SK-N-SH (cell line): Measurements from ENCODE around the gene GSDMA. TPM values are rescaled to one million over a fixed set of nuclear protein-coding genes. Genes with fewer than 3 reads are reported as not detected.

ENCODE experiments used
- CTCF ChIA-PET: fragments of 300-600, 350-600 bp; formaldehyde crosslinking; extraction: SDS; loops from one replicate; lab custom pipeline; 2021; lab: Yijun Ruan, JAX
- POLR2A ChIA-PET: fragments of 350-600 bp; sonication (Branson Sonifier 250); formaldehyde crosslinking; extraction: SDS; loops from one replicate; lab custom pipeline; 2020; ENCODE audit warnings: antibody characterized with exemption, inconsistent platforms; lab: Yijun Ruan, JAX
- DNase-seq: peaks from one replicate; pipeline ENCODE4 v3.0.0; 2012
- H2AFZ ChIP-seq: fragments of 200-600 bp; sonication (generic); 2 replicates; pipeline ENCODE4 v1.8.1; 2016; ENCODE audit warnings: antibody characterized with exemption, mild to moderate bottlenecking, low read depth
- H3F3A ChIP-seq: fragments of 200-600 bp; sonication (generic); replicated peaks from 2 replicates; pipeline ENCODE3; 2016; ENCODE audit warnings: antibody characterized with exemption, mild to moderate bottlenecking; ENCODE audit not compliant: insufficient read depth
- H3K27ac ChIP-seq, 2 experiments: fragments of 200-500 bp in 1 of 2; fragments of 200-600 bp in 1 of 2; sonication (Bioruptor generic) in 1 of 2; sonication (generic), shearing (Covaris generic) in 1 of 2; 2 replicates each; pipeline versions ENCODE4 v1.5.1 to v1.6.1; 2014 to 2016; ENCODE audit warnings: low read depth in 2 of 2, inconsistent platforms in 1 of 2, low read length in 1 of 2, mild to moderate bottlenecking in 1 of 2, mixed read lengths in 1 of 2
- H3K27me3 ChIP-seq: fragments of 200-600 bp; sonication (generic), shearing (Covaris generic); 2 replicates; pipeline ENCODE4 v1.6.1; 2016; ENCODE audit warnings: mixed run types; ENCODE audit not compliant: insufficient read depth
- H3K36me3 ChIP-seq, 2 experiments: fragments of 200-500 bp in 1 of 2; fragments of 200-600 bp in 1 of 2; sonication (Bioruptor generic) in 1 of 2; sonication (generic) in 1 of 2; replicated peaks in 1 of 2; 2 replicates each; pipeline versions ENCODE3 to v1.5.1; 2014 to 2016; ENCODE audit warnings: low read length in 1 of 2, mild to moderate bottlenecking in 1 of 2; ENCODE audit not compliant: insufficient read depth in 2 of 2, control insufficient read depth in 1 of 2
- H3K4me1 ChIP-seq, 2 experiments: fragments of 200-500 bp in 1 of 2; fragments of 200-600 bp in 1 of 2; sonication (Bioruptor generic) in 1 of 2; sonication (generic), shearing (Covaris generic) in 1 of 2; 2 replicates each; pipeline versions ENCODE4 v1.5.1 to v1.6.1; 2014 to 2016; ENCODE audit warnings: low read depth in 1 of 2, low read length in 1 of 2, mixed run types in 1 of 2; ENCODE audit not compliant: insufficient read depth in 2 of 2, control insufficient read depth in 1 of 2
- H3K4me2 ChIP-seq: fragments of 200-600 bp; sonication (generic), shearing (Covaris generic); 2 replicates; pipeline ENCODE4 v1.6.1; 2017; ENCODE audit warnings: mixed run types
- H3K4me3 ChIP-seq, 2 experiments: fragments of 200-500 bp in 1 of 2; fragments of 200-600 bp in 1 of 2; sonication (Bioruptor generic) in 1 of 2; sonication (generic), shearing (Covaris generic) in 1 of 2; 2 replicates each; pipeline versions ENCODE4 v1.5.1 to v1.8.1; 2014 to 2016; ENCODE audit warnings: low read depth in 2 of 2, inconsistent platforms in 1 of 2, low read length in 1 of 2, mild to moderate bottlenecking in 1 of 2, mixed read lengths in 1 of 2, moderate library complexity in 1 of 2
- H3K79me2 ChIP-seq: fragments of 200-600 bp; sonication (generic); 2 replicates; pipeline ENCODE4 v1.8.1; 2017; ENCODE audit warnings: mild to moderate bottlenecking; ENCODE audit not compliant: insufficient read depth
- H3K9ac ChIP-seq: fragments of 200-600 bp; sonication (generic); 2 replicates; pipeline ENCODE4 v1.6.1; 2017; ENCODE audit warnings: mixed run types
- H3K9me2 ChIP-seq: fragments of 200-600 bp; sonication (generic); 2 replicates; pipeline ENCODE4 v1.6.1; 2017; ENCODE audit warnings: mixed run types
- H3K9me3 ChIP-seq: fragments of 200-600 bp; sonication (generic); 2 replicates; pipeline ENCODE4 v1.6.1; 2017; ENCODE audit warnings: mixed run types, mild to moderate bottlenecking, moderate library complexity
- H4K20me1 ChIP-seq: fragments of 200-600 bp; sonication (generic); 2 replicates; pipeline ENCODE4 v1.6.1; 2017; ENCODE audit warnings: mild to moderate bottlenecking, mixed run types; ENCODE audit not compliant: insufficient read depth
- CTCF ChIP-seq: fragments of 200-600 bp; sonication (generic); IDR thresholded peaks from 2 replicates; pipeline ENCODE4 v1.6.1; 2017; ENCODE audit warnings: antibody characterized with exemption, mild to moderate bottlenecking, moderate library complexity
- ELF1 ChIP-seq: IDR thresholded peaks from 2 replicates; pipeline ENCODE4 v1.4.0; 2012
- EP300 ChIP-seq, 2 experiments: IDR thresholded peaks; 2 replicates each; pipeline versions ENCODE4 v1.4.0 to v1.6.1; 2012; ENCODE audit warnings: borderline replicate concordance in 1 of 2, low read depth in 1 of 2, low read length in 1 of 2
- FOXJ3 ChIP-seq: sonication (generic); formaldehyde crosslinking; IDR thresholded peaks from 2 replicates; pipeline ENCODE4 v1.5.1; 2020; ENCODE audit warnings: mild to moderate bottlenecking, missing genetic modification reagents
- FOXM1 ChIP-seq: IDR thresholded peaks from 2 replicates; pipeline ENCODE4 v1.4.0; 2012; ENCODE audit warnings: low read depth, mild to moderate bottlenecking
- GABPA ChIP-seq: IDR thresholded peaks from 2 replicates; pipeline ENCODE4 v1.4.0; 2012; ENCODE audit warnings: low read depth, mild to moderate bottlenecking
- MAX ChIP-seq: IDR thresholded peaks from 2 replicates; pipeline ENCODE4 v1.4.0; 2012; ENCODE audit warnings: low read depth
- MXI1 ChIP-seq: IDR thresholded peaks from 2 replicates; pipeline ENCODE4 v1.6.1; 2012; ENCODE audit warnings: mild to moderate bottlenecking, low read depth, low read length, improper control_type of control experiment
- NFIC ChIP-seq: IDR thresholded peaks from 2 replicates; pipeline ENCODE4 v1.4.0; 2012; ENCODE audit warnings: borderline replicate concordance
- POLR2AphosphoS5 ChIP-seq: IDR thresholded peaks from 2 replicates; pipeline ENCODE4 v1.6.1; 2012; ENCODE audit warnings: low read depth, low read length
- REST ChIP-seq: IDR thresholded peaks from 2 replicates; pipeline ENCODE4 v1.6.1; 2012; ENCODE audit warnings: mild to moderate bottlenecking, low read depth, low read length, moderate library complexity
- RFX5 ChIP-seq: IDR thresholded peaks from 2 replicates; pipeline ENCODE4 v1.6.1; 2012; ENCODE audit warnings: mild to moderate bottlenecking, improper control_type of control experiment, low read length
- SMC3 ChIP-seq: IDR thresholded peaks from 2 replicates; pipeline ENCODE4 v1.6.1; 2012; ENCODE audit warnings: low read depth, low read length, improper control_type of control experiment
- USF2 ChIP-seq: fragments of 150-350 bp; IDR thresholded peaks from 2 replicates; pipeline ENCODE4 v1.6.1; 2017; ENCODE audit warnings: antibody characterized with exemption, low read length, low read depth, borderline replicate concordance
- YY1 ChIP-seq: IDR thresholded peaks from 2 replicates; pipeline ENCODE4 v1.4.0; 2012; ENCODE audit warnings: low read depth, mild to moderate bottlenecking
- ZBTB33 ChIP-seq: IDR thresholded peaks from 2 replicates; pipeline ENCODE4 v1.4.0; 2012; ENCODE audit warnings: low read depth, borderline replicate concordance
- WGBS: methylation state at CpG from one replicate; pipeline ENCODE4 v1.1.6; 2017; ENCODE audit warnings: low lambda C conversion rate; 5-methylcytosine and 5-hydroxymethylcytosine counted together
- polyA plus RNA-seq, 3 experiments: library from polyadenylated mRNA; depleted of rRNA; stranded (reverse); fragments of >200 nt; gene quantifications; 2 replicates each; pipeline ENCODE4 v1.2.3, GENCODE V29; 2012
- TF ChIP-seq, protein P1 (sequence below): IDR thresholded peaks from 2 replicates; pipeline ENCODE4; 2012

Gene GSDMA
- polyA plus RNA-seq, 1 of the 3 experiments (the other 2 are of a cell fraction), result not detected

DNA sequence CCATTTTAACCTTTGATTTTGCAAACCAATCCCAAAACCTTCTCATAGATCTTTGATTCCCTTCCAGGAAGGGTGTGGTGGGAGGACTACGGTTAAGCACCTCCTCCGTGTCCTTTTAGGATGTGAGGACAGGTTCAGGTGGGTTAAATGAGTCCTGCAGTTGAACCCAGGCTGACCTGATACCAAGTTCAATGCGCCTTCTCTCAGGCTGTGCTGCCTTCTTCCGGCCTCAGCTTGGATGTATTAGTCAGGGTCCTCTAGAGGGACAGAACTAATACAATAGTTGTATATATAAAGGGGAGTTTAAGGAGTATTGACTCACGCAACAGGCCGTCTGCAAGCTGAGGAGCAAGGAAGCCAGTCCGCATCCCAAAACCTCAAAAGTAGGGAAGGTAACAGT lies 41.9 kb downstream of the GSDMA start:
- Histone ChIP-seq H3K36me3 (no peaks in the 10 kb centered on the region), H3K9ac (no peak overlapping the region), H3K4me3 (no peak overlapping the region), H3K9me2 (no peaks in the 10 kb centered on the region)
- WGBS, result 85% methylated on average over 7 of the region's 7 CpGs
- no peak for TF ChIP-seq GABPA
- TF ChIP-seq FOXJ3, result no peak
- no peak for TF ChIP-seq REST
- TF ChIP-seq MXI1, result no peak
- TF ChIP-seq ELF1, result no peak
- no peak for TF ChIP-seq NFIC
- TF ChIP-seq USF2, result no peak
- TF ChIP-seq, protein P1, sequence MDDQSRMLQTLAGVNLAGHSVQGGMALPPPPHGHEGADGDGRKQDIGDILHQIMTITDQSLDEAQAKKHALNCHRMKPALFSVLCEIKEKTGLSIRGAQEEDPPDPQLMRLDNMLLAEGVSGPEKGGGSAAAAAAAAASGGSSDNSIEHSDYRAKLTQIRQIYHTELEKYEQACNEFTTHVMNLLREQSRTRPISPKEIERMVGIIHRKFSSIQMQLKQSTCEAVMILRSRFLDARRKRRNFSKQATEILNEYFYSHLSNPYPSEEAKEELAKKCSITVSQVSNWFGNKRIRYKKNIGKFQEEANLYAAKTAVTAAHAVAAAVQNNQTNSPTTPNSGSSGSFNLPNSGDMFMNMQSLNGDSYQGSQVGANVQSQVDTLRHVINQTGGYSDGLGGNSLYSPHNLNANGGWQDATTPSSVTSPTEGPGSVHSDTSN, result no peak
- TF ChIP-seq SMC3, result no peak
- TF ChIP-seq, all 33 proteins: peak for 0
- ChIA-PET CTCF (interaction anchor here (0.6 to 1.7 kb wide), 3 partner anchors 9 to 1553 kb away, joined by 3 to 6 read pairs (median 4); no protein-coding TSS in a partner anchor), POLR2A (no interaction called here)
- Histone ChIP-seq H4K20me1 (no peaks in the 10 kb centered on the region), H2AFZ (no peak overlapping the region), H3K27me3 (no peaks in the 10 kb centered on the region), H3K4me2 (no peak overlapping the region), H3K9me3 (no peaks in the 10 kb centered on the region), H3F3A (peaks cover 3% of the 10 kb centered on the region), H3K79me2 (no peaks in the 10 kb centered on the region), H3K4me1 (no peaks in the 10 kb centered on the region), H3K27ac (no peak overlapping the region)
- no peak for DNase-seq

GRCh38 chr17:40005520-40005919 lies 42.7 kb downstream of the GSDMA start:
- no peak for DNase-seq
- H3K4me1 ChIP-seq, result no peaks in the 10 kb centered on the region
- no peaks in the 10 kb centered on the region for H3K9me3 ChIP-seq
- ChIA-PET CTCF (interaction anchor here (1.1 to 1.7 kb wide), 3 partner anchors 8 to 106 kb away, joined by 3 to 6 read pairs (median 4); no protein-coding TSS in a partner anchor), POLR2A (no interaction called here)
- H3K9me2 ChIP-seq, result no peaks in the 10 kb centered on the region
- H3K4me3 ChIP-seq, result no peak overlapping the region
- no peaks in the 10 kb centered on the region for H3K27me3 ChIP-seq
- no peak overlapping the region for H3K9ac ChIP-seq
- no peaks in the 10 kb centered on the region for H3F3A ChIP-seq
- H3K27ac ChIP-seq, result no peak overlapping the region
- H3K4me2 ChIP-seq, result no peak overlapping the region
- no peak overlapping the region for H2AFZ ChIP-seq
- no peaks in the 10 kb centered on the region for H4K20me1 ChIP-seq
- WGBS, result 77% methylated on average over 6 of the region's 6 CpGs
- H3K36me3 ChIP-seq, result no peaks in the 10 kb centered on the region
- H3K79me2 ChIP-seq, result no peaks in the 10 kb centered on the region
- TF ChIP-seq RFX5, result no peak
- no peak for TF ChIP-seq ZBTB33
- TF ChIP-seq CTCF, result no peak
- no peak for TF ChIP-seq EP300 (IDR thresholded peaks at IDR 0.05; ENCODE audit: borderline replicate concordance in 1 of 2, low read depth in 1 of 2, low read length in 1 of 2)
- TF ChIP-seq FOXM1, result no peak
- TF ChIP-seq POLR2AphosphoS5, result no peak
- TF ChIP-seq, protein P1, result no peak
- no peak for TF ChIP-seq MAX
- no peak for TF ChIP-seq YY1
